HG03342 (cell line): Measurements from ENCODE around the gene ATAD3B.
"Not testable (repeated sequence)": the region's sequence is repeated elsewhere in the genome, so short reads cannot be mapped to it uniquely, and the experiment has no call there.

Source experiments
- ATAC-seq: cut with Tn5 transposase; IDR thresholded peaks from one replicate; pipeline ENCODE4 v1.9.1; 2021; ENCODE audit warnings: mild to moderate bottlenecking, moderate library complexity; ENCODE audit not compliant: unreplicated experiment

ATAD3B gene

DNA sequence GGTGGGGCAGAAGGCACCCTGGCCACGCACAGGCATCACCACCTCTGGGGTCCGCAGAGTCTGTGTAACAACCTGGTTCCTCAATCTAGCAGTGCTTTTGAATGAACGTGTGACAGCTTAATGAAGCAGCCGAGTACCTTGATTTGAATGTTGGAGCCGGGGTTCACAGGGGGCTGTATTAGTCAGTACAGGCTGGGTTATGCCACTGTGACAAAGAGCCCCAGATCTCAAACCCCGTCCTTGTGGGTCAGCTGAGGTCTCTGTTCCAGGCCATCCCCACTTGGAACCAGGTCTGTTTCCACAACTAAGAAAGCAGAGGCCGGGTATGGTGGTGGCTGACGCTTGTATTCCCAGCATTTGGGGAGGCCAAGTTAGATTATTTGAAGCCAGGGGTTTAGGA is 58.4 kb downstream of the ATAD3B start:
- ATAC-seq, result no peak

DNA sequence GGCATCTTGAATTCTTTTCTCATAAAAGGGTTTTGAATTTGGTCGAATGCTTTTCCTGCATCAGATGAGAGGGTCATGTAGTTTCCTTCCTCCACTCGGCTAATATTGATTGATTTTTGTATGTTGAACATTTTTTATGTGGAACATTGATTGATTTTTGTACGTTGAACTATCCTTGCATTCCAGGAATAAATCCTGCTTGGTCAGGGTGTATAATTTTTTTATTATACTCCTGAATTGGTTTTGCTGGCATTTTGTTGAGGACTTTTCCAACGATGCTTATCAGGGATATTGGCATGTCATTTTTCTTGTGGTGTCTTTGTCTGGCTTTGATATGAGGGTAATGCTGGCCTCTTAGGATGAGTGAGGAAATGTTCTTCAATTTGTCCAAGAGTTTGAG is 60.4 kb downstream of the ATAD3B start:
- no peak for ATAC-seq

DNA sequence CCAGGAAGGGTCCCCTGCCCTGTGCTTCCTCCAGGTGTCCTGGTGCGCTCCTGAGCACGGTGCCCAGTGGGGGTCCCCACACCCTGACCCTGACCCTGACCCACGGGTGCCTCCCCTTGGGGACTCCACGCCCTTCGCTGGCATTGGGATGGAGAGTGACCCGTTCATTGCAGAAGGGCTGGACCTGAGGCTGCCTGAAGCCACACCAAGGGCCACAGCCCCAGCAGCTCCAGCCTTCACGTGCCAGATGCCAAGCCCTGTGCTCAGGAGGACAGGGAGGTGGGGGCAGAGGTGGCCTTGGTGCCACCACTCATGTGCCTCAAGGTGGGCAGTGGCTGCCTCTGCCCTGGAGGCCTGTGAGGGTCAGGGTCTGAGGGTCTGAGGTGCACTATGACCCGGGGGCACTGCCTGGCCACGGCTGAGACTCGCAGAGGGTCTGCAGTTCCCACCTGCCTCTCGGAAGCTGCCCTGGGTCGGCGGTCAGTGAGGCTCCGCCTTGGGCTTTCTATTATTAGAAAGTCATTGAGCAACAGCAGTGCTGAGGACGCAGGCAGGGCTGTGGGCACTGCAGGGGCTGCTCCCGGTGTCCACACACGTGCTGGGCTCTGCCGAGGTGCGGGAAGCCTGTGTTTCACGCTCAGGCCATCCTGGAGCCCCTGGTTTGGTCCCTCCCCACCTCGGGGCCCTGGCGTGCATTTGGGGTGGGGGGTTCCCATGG is 61.8 kb downstream of the ATAD3B start:
- ATAC-seq, result not testable (repeated sequence)

DNA sequence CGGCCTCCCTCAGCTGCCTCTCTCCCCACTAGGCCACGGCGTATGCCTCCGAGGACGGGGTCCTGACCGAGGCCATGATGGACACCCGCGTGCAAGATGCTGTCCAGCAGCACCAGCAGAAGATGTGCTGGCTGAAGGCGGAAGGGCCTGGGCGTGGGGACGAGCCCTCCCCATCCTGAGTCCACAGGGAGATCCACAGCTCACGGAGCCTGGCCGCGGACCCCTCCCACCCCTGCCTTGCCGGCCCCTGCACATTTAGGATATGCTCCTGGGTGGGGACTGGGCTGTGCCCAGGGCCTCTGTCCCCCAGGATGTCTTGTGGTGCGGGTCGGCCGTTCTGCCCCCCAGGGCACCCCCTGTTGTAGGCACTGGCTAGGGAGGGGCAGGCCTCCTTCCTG is 62.3 kb downstream of the ATAD3B start:
- ATAC-seq, result not testable (repeated sequence)

DNA sequence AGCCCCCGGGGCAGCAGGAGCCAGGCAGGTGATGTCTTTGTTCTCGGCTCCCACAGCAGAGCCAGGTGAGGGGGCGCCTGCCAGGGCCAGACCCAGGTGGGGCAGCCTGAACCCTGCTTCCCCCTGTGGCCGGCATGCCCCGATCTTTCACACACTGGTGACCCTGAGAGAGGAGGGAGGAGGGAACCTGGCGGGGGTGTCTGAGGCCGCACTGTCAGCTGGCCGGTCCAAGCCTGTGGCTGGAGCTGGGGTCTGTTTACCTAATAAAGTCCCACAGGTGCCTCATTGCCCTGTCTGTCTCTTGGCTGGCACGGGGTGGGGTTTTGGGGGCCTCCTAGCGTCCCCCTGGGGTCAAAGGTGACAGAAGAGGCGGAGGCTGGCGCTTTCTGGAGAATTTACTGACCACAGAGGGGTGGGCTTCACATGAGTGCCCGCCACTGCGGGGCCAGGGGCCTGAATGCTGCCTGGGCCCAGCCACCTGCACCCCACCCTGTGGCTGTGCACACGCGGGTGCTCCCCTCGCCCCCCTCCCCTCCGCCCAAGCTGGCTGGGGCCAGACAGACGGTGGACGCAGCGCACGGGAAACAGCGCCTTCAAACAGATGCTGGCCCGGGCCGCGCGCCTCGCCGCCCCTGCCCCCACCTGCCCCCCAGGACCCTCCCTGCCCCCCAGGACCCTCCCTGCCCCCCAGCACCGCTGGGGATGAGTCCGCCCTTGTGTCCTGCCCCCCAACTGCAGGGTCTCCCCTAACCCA is 63.0 kb downstream of the ATAD3B start:
- no peak for ATAC-seq

DNA sequence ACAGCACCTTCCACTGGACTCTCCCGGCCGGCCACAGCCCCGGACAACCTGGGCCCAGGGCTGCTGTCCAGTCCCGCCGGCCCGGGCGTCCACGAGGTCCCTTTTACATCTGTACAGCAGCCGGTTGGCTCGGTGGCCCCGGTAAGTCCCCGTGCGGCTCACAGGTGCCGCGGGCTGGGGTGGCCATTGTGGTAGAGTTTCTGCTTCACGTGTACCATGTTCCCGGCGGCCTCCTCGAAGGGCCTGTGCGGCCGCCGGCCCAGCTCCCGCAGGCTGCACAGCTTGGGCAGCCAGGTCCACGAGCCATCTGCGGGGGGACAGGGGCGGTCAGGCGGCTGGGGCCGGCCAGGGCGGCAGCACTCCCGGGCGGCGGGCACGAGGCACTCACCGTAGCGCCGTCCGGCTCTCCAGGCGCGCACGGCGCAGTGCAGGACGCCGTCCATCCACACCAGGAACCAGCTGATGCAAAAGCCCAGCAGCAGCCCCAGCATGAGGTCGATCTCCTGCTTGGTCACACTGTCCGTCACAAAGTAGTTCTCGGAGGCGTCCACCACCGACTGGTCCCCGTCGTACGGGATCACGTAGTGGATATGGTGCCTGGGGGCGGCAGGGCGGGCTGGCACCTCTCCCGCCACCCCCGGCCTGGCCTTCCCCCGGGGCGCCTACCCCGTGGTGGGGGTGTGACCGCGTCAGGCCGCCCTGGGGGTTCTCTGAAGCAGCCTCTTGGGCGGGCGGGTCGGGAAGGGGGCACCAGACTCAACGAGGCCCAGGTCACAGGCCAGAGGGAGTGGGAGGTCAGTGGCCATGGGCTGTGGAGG is 63.8 kb downstream of the ATAD3B start:
- ATAC-seq, result no peak

DNA sequence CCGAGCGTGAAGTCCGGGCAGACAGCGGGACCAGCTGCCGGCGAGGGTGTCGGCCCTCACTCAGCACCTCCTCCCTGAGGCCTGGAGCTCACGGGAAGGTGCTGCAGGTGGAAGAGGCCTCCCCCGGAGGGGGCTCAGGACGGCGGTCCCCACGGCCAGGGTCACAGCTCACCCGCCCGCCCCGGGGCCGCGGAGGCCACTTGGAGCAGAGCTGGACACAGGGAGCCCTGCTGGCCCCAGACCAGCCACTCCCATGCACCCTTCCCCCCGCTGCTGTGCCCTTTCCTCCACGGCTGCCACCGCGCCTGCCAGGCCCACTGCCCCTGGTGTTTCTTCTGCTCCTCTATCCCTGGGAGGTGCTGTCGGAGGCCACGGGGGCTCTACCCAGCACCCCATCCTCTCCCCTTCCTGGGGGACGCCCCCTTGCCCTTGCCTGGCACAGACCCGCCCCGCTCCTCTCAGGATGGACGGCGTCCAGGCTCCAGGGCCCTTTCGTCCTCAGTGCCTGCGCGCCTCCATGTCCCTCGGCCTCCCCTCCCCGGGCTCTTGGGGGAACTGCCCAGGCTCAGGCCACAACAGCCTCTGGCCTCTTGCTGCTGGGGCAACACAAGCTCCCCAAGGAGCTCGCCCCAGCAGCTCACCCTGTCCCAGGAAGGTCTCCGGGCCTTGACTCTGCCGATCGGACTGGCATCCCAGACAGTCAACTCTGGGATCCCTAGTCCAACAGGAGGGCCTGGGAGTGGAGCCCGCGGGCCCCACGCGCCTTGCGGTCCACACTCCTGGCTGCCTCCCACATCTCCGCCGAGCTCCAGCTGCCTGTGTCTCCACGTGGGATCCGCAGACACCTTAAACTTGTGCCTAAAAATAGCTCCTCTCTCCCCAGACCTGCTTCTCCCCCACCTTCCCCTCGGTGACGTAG is 64.7 kb downstream of the ATAD3B start:
- no peak for ATAC-seq

DNA sequence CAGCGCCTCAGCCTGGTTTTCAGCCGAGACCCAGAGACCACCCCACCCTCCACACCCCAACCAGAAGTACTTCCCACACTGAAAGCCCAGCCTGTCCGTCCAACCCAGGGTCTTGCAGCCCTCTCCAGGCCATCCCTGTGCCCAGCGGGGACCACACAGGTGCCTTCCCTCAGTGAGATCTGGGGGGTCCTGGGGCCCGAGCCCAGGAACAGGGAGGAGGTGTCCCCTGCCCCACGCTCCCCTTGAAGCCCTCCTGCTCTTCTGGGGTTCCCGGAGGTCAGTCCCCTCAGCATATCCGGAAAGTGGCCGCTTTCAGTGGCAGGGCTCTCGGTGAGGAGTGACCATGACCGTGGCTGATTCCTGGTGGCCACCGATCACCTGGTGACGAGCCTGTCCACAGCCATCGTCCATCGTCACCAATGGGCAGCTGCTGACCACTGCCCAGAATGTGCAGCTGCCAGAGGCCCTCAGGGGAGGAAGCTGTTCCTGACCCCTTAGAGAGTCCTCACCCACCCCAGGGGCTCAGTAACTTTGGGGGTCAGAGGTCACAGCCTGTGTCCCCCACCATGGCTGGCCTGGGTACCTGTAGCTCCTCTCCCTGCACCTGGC is 65.5 kb downstream of the ATAD3B start:
- ATAC-seq, result no peak

DNA sequence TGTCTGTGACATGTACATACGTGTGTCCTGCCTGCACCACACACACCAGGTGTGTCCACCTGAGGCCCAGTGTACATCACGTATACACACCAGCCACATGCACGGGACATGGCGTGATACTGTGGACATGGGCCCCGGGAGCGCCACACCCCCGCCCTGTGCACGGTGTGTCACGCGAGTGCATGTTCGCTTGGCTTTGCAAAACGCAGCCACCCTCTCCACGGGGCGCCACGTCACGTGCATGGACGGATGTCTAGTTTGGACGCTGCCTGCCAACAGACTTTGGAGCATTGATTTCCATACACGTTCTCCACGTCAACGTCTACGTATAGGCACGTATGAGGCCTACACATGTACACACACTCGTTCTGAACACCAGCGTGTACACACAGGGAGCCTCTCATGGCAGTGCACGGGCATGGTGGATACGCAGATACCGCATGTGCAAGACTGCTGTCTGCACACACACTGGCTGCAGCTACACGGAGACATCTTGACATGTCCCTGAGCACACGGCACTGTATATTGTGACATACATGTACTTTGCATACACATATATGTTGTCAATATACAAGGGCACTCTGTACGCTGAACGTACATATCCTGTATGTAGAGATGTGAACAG is 66.2 kb downstream of the ATAD3B start:
- ATAC-seq, result no peak

DNA sequence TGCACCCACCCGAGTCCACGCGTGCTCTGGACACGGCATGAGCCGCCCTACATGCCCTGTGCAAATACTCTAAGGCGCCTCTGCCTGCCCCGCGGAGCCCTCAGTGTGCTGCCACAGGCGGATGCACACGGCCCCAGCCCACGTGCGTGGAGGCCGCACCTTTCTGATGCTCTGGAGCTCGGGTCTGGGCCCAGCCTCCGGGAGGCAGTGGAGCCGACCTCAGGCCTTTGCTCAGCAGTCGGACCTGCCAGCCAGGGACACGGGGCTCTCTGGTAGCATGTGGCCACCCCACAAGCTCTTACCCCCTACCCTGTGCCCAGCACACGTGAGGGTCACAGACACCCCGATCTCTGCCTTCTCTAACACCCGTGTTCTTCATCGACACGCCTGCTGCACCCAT is 66.8 kb downstream of the ATAD3B start:
- ATAC-seq, result no peak

DNA sequence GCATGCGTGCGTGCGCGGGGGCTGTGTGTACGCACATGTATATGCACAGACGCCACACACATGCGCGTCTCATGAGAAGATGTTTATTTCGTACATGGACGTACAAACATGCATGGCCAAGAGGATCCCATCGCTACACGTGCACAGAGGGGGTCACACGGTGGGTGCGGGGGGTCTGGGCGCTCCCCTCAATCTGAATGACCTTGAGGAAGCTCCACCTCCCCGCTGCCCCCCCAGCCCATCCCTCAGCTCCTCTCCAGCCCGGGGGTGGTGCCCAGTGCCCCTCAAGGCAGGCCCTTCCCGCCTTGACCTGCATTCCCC is 67.4 kb downstream of the ATAD3B start:
- no peak for ATAC-seq

DNA sequence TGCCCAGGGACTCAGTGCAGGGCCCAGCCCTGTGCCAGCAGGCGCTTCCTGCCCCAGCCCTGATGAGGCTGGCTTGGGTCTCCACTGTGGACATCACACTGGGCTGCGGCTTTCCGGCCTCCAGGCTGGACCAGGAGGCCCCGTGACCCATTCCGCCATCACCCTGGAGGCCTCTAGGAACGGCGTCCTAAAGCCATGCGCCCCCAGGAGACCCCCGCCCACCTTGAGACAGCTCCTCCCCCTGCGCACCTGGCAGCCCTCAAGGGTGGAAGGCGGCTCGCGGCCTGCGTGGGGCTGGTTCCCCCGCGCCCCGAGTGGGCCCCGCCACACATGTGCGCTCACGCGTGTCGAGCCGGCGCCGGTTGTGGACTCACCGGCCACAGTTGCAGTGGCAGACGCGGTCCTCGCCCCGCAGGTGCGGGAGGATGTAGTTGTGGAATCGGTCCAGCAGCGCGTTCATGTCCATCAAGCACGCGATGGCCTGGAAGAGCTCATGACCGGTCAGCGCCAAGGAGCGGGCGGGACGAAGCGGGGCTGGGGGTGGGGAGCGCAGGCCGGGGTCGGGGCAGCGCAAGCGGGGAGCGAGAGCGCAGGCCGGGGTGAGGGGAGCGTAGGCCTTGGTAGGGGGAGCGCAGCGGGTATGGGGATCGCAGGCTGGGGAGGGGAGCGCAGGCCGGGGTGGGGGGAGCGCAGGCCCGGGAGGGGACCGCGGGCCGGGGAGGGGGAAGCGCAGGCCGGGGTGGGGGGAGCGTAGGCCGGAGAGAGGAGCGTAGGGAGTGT is 67.9 kb downstream of the ATAD3B start:
- ATAC-seq, result no peak

DNA sequence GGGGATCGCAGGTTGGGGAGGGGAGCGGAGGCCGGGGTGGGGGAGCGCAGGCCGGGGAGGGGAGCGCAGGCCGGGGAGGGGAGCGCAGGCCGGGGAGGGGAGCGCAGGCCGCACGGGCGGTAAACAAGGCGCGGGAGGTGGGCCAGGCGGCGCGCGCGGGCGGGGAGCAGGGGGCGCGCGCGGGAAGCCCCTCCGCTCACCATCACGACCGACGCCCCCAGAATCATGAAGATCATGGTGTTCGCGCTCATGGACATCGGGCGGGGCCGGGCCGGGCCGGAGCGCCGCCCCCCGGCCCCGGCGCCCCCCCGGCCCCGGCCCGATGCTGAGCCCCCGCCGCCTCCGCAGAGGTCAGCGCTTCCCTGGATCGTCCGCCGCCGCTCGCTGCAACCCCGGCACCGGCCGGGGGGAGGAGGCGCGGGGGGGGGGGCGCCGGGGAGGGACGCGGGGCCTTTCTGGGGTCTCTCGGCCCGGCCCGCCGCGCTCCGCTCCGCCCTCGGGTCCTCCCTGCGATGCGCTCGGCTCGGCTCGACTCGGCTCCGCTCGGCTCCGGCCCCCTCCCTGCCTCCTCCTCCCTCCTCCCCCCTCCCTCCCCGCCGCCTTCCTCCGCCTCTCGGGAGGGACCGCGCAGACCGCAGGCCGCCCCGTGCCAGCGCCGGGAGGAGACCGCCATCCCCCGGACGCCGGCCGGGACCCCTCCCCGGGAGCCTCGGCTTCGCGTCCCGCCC is 68.7 kb downstream of the ATAD3B start, which contains the start of gene TMEM240:
TSS of gene TMEM240 (minus strand) at position 535 of the 728 bp plus-strand sequence. CDS start at position 257, 278 bp downstream.
- no peak for ATAC-seq

DNA sequence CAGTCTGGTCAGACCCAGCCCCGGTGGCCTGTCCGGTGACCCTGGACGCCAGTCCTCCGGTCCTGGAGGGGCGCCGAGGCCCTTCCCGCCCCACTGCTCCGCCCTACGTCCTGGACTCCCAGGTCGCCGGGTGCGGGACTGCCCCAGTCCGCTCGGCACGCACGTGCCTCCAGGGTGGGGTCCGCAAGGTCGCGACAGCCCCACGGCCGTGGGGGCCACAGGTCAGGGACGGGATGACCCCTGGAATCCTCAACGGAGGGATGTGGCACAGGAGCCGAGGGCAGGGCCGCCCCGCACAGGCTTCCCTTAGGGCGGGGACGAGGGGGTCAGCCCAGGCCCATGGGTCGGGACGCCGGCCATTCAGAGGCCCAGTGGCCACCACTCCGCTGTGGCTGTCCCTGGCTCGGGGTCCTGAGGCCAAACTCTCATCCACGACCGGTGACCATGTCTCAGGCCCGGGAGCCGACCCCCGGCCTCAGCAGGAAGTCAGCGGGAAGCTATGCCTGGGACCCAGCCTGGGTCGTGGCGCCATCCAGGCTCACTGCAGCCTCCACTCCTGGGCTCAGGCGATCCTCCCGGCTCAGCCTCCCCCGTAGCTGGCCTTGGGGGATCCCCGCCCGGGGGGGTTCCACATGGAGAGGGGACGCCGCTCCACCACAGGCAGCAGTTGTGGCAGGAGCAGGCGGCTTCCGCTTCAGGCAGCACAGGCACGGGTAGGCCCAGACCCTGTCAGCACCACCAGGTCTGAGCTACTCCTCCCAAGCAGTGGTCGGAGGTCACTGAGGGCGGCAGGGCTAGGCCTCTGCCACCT is 69.5 kb downstream of the ATAD3B start:
- no peak for ATAC-seq

DNA sequence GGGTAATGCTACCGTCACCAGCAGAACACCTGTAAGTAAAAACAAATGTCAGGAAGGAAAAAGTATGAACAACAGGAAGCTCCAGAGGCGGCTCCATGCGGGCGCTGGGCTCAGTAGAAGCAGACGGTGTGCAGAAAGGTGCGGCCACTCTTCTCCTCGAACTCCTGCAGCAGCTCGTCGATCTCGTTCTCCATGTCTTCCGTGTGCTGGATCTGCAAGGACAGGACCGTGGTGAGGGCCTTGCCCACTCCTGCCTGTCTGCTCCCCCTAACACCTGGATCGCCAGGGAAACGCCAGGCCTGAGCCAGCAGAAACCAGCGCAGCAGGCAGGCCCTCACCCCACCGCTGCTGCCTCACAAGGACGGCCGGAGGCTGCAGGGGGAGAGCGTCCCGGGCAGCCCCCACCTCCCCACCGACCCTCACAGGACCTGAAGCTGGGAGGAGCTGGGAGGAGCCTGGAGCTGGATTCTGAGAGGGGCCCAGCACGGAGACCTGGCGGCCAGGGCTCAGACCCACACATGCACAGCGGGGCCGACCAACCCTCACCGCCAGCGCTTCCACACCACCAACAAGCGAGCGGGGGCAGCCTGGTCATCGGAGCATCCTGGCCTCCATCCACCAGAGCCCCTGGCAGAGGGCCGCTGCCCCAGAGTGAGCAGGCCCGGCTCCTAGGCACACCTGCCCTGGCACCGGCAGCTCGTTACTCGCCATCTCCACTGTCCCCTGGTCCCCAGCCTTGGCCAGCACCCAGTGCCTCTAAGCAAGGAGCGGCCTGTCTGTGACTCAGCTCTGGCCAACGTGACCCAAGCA is 70.6 kb downstream of the ATAD3B start:
- no peak for ATAC-seq
